ENCODE results near the gene FGD4.

DNA sequence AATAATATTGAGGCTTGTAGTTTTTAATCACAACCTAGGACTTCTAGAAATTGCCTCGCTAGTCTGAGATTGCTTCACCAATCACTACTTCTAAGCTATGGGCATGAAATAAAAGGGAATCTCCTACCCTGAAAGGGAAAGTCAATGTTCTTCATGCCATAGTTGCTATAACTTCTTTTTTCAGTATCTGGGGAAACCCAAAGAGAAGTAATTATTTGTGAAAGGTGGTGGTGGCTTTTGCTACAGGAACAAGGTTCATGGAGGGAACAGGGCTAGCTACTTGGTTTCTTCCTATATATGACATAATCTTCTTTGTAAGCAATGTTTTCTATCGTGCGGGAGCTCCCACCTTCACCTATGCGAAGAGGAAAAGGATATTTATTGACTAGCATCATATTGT lies 218.2 kb downstream of the FGD4 start:
- TF ChIP-seq, protein P1, sequence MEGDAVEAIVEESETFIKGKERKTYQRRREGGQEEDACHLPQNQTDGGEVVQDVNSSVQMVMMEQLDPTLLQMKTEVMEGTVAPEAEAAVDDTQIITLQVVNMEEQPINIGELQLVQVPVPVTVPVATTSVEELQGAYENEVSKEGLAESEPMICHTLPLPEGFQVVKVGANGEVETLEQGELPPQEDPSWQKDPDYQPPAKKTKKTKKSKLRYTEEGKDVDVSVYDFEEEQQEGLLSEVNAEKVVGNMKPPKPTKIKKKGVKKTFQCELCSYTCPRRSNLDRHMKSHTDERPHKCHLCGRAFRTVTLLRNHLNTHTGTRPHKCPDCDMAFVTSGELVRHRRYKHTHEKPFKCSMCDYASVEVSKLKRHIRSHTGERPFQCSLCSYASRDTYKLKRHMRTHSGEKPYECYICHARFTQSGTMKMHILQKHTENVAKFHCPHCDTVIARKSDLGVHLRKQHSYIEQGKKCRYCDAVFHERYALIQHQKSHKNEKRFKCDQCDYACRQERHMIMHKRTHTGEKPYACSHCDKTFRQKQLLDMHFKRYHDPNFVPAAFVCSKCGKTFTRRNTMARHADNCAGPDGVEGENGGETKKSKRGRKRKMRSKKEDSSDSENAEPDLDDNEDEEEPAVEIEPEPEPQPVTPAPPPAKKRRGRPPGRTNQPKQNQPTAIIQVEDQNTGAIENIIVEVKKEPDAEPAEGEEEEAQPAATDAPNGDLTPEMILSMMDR (IDR thresholded peaks at IDR 0.05), result no peak
- no peak for TF ChIP-seq POLR2A (IDR thresholded peaks at IDR 0.05)

Data from testis (tissue), 2 donors.